ENCODE measurements around the gene MRTFA. TPM values are rescaled to one million over a fixed set of nuclear protein-coding genes. Genes with fewer than 3 reads are reported as not detected.

Gene MRTFA
- total RNA-seq, 1 donor from 2014 or later, result 19.7 TPM

GRCh38 chr22:40414311-40414710 is 222.2 kb downstream of the MRTFA start:
- DNase-seq (ENCODE audit: low read depth, low spot score), result no peak

GRCh38 chr22:40413873-40414272 is 222.6 kb downstream of the MRTFA start:
- no peak for DNase-seq (ENCODE audit: low read depth, low spot score)

GRCh38 chr22:40412441-40412840 is 224.1 kb downstream of the MRTFA start:
- DNase-seq (ENCODE audit: low read depth, low spot score), result no peak

GRCh38 chr22:40411506-40411861 is 225.0 kb downstream of the MRTFA start:
- no peak for DNase-seq (ENCODE audit: low read depth, low spot score)

GRCh38 chr22:40410731-40411505 is 225.6 kb downstream of the MRTFA start:
- no peak for DNase-seq (ENCODE audit: low read depth, low spot score)

- no peak for DNase-seq (ENCODE audit: low read depth, low spot score)
These were observed 226.2 kb downstream of the MRTFA start for GRCh38 chr22:40410272-40410671.

- DNase-seq (ENCODE audit: low read depth, low spot score), result no peak
These were observed 226.9 kb downstream of the MRTFA start for GRCh38 chr22:40409613-40410113.

GRCh38 chr22:40408718-40409612 is 227.6 kb downstream of the MRTFA start:
- DNase-seq (ENCODE audit: low read depth, low spot score), result no peak

- no peak for DNase-seq (ENCODE audit: low read depth, low spot score)
These were observed 228.4 kb downstream of the MRTFA start for GRCh38 chr22:40407831-40408717.

GRCh38 chr22:40407021-40407761 is 229.3 kb downstream of the MRTFA start:
- no peak for DNase-seq (ENCODE audit: low read depth, low spot score)

GRCh38 chr22:40406063-40406890 is 230.2 kb downstream of the MRTFA start:
- DNase-seq (ENCODE audit: low read depth, low spot score), result no peak

GRCh38 chr22:40405178-40406062 is 231.1 kb downstream of the MRTFA start:
- DNase-seq (ENCODE audit: low read depth, low spot score), result no peak

GRCh38 chr22:40404251-40405177 is 232.0 kb downstream of the MRTFA start:
- DNase-seq (ENCODE audit: low read depth, low spot score), result no peak

- DNase-seq (ENCODE audit: low read depth, low spot score), result no peak
These were observed 232.9 kb downstream of the MRTFA start for GRCh38 chr22:40403651-40404050.

GRCh38 chr22:40403141-40403540 is 233.4 kb downstream of the MRTFA start:
- no peak for DNase-seq (ENCODE audit: low read depth, low spot score)

GRCh38 chr22:40401981-40402406 is 234.5 kb downstream of the MRTFA start:
- DNase-seq (ENCODE audit: low read depth, low spot score), result no peak

GRCh38 chr22:40401532-40401931 is 235.0 kb downstream of the MRTFA start:
- DNase-seq (ENCODE audit: low read depth, low spot score), result no peak

- DNase-seq (ENCODE audit: low read depth, low spot score), result no peak
These were observed 236.4 kb downstream of the MRTFA start for GRCh38 chr22:40400159-40400558.
